MCF 10A (cell line): Measurements from ENCODE around the gene SSX7. TPM values are rescaled to one million over a fixed set of nuclear protein-coding genes. Genes with fewer than 3 reads are reported as not detected.
A peak's percentile ranks its signal among the peaks of the same experiment; 100 is the strongest.
"Not testable (repeated sequence)": the region's sequence is repeated elsewhere in the genome, so short reads cannot be mapped to it uniquely, and the experiment has no call there.

ENCODE experiments used
- BruUV-seq: library from RNA; stranded (reverse); fragments of 400-500 nt; replicated peaks from 2 replicates; lab custom pipeline; 2021; lab: Mats Ljungman, UMichigan
- CTCF ChIA-PET: fragments of 300-600 bp; sonication (Branson Sonifier 250); formaldehyde crosslinking; extraction: SDS; loops from one replicate; lab custom pipeline; 2021; ENCODE audit warnings: antibody characterized with exemption, inconsistent platforms; lab: Yijun Ruan, JAX
- POLR2A ChIA-PET: fragments of 300-600, 350-650 bp; sonication (Branson Sonifier 250); formaldehyde crosslinking; extraction: SDS; loops from one replicate; lab custom pipeline; 2020; ENCODE audit warnings: antibody characterized with exemption, inconsistent platforms; lab: Yijun Ruan, JAX
- DNase-seq: peaks from one replicate; pipeline ENCODE4 v3.0.0-alpha.2; 2018; ENCODE audit not compliant: unreplicated experiment
- H3K27ac Mint-ChIP-seq: one replicate; pipeline ENCODE4 v1.8.0; 2022; ENCODE audit warnings: mild to moderate bottlenecking, low read depth, mixed read lengths; ENCODE audit not compliant: unreplicated experiment
- H3K27me3 Mint-ChIP-seq: one replicate; pipeline ENCODE4 v1.8.0; 2022; ENCODE audit warnings: mixed read lengths; ENCODE audit not compliant: insufficient read depth, unreplicated experiment
- H3K36me3 Mint-ChIP-seq: one replicate; pipeline ENCODE4 v1.8.0; 2022; ENCODE audit warnings: mild to moderate bottlenecking, moderate library complexity, mixed read lengths; ENCODE audit not compliant: insufficient read depth, unreplicated experiment
- H3K4me1 Mint-ChIP-seq: one replicate; pipeline ENCODE4 v1.8.0; 2022; ENCODE audit warnings: mixed read lengths; ENCODE audit not compliant: insufficient read depth, unreplicated experiment
- H3K4me3 Mint-ChIP-seq: one replicate; pipeline ENCODE4 v1.8.0; 2022; ENCODE audit warnings: mild to moderate bottlenecking, moderate library complexity, mixed read lengths; ENCODE audit not compliant: unreplicated experiment
- H3K9me3 Mint-ChIP-seq: one replicate; pipeline ENCODE4 v1.8.0; 2022; ENCODE audit warnings: mixed read lengths; ENCODE audit not compliant: unreplicated experiment
- CTCF ChIP-seq: fragments of 200-600 bp; IDR thresholded peaks from one replicate; pipeline ENCODE4 v1.8.0; 2022; ENCODE audit warnings: antibody characterized with exemption, mild to moderate bottlenecking; ENCODE audit not compliant: unreplicated experiment
- intact Hi-C: fragments of 100-400 bp; cut with micrococcal nuclease; formaldehyde crosslinking; loops from 2 replicates; pipeline ENCODE4 v1.14.1; 2022
- total RNA-seq: library from RNA; stranded (reverse); gene quantifications from 2 replicates; pipeline ENCODE4 v1.2.3, GENCODE V29; 2022

SSX7 gene
- total RNA-seq, 1 experiment from 2014 or later: not detected

- DNase-seq: no peak
- Mint-ChIP-seq H3K36me3 (peaks cover 6% of the 10 kb centered on the region), H3K4me3 (no peak overlapping the region), H3K27me3 (peaks cover 75% of the 10 kb centered on the region), H3K4me1 (no peaks in the 10 kb centered on the region), H3K9me3 (no peaks in the 10 kb centered on the region), H3K27ac (no peak overlapping the region)
- CTCF ChIA-PET: no interaction called here
- no peak for TF ChIP-seq CTCF
- intact Hi-C loops: no loop called here
- BruUV-seq: no TSS peak
- POLR2A ChIA-PET: no interaction called here
These were observed 45.7 kb downstream of the SSX7 start for GRCh38 chrX:52608961-52609360.

- POLR2A ChIA-PET, CTCF ChIA-PET, H3K27ac Mint-ChIP-seq, H3K4me3 Mint-ChIP-seq, intact Hi-C loops, BruUV-seq, H3K4me1 Mint-ChIP-seq, H3K36me3 Mint-ChIP-seq, H3K9me3 Mint-ChIP-seq: not testable (repeated sequence)
- DNase-seq: peak; percentile 11
- peaks cover 70% of the 10 kb centered on the region for H3K27me3 Mint-ChIP-seq
These were observed 51.5 kb downstream of the SSX7 start for GRCh38 chrX:52603151-52603550.

GRCh38 chrX:52598886-52599285 is 55.8 kb downstream of the SSX7 start:
- intact Hi-C loops: no loop called here
- Mint-ChIP-seq H3K4me3 (no peak overlapping the region), H3K4me1 (no peaks in the 10 kb centered on the region), H3K9me3 (peaks cover 12% of the 10 kb centered on the region), H3K36me3 (no peaks in the 10 kb centered on the region), H3K27me3 (peaks cover 73% of the 10 kb centered on the region), H3K27ac (no peak overlapping the region)
- ChIA-PET POLR2A (no interaction called here), CTCF (no interaction called here)
- no peak for TF ChIP-seq CTCF
- no TSS peak for BruUV-seq
- no peak for DNase-seq

GRCh38 chrX:52594658-52595057 is 60.0 kb downstream of the SSX7 start:
- peaks cover 76% of the 10 kb centered on the region for H3K27me3 Mint-ChIP-seq
- no peaks in the 10 kb centered on the region for H3K36me3 Mint-ChIP-seq
- no peak for TF ChIP-seq CTCF
- H3K27ac Mint-ChIP-seq: no peak overlapping the region
- intact Hi-C loops: no loop called here
- ChIA-PET CTCF (no interaction called here), POLR2A (no interaction called here)
- H3K4me1 Mint-ChIP-seq: no peaks in the 10 kb centered on the region
- DNase-seq: no peak
- H3K9me3 Mint-ChIP-seq: peaks cover 12% of the 10 kb centered on the region
- no TSS peak for BruUV-seq
- no peak overlapping the region for H3K4me3 Mint-ChIP-seq

Other genes starting within 250 kb of the SSX7 start
- gene XAGE1A, start 159.1 kb downstream of the SSX7 start, total RNA-seq: not detected in 2 replicates
- not detected in 2 replicates for gene XAGE1B, start 137.8 kb downstream of the SSX7 start, total RNA-seq
- gene SSX2, start 52.3 kb upstream of the SSX7 start, total RNA-seq: not detected in 2 replicates
- not detected in 2 replicates for gene SSX2B, start 96.4 kb upstream of the SSX7 start, total RNA-seq
- not detected in 2 replicates for gene SPANXN5, start 142.5 kb upstream of the SSX7 start, total RNA-seq
- gene XAGE5, start 156.4 kb upstream of the SSX7 start, total RNA-seq: not detected in 2 replicates
- gene XAGE3, start 213.2 kb upstream of the SSX7 start, total RNA-seq: not detected in 2 replicates
- 13.3 and 16.5 TPM in 2 replicates for gene FAM156B, start 242.4 kb upstream of the SSX7 start, total RNA-seq